ENCODE measurements around the gene REPIN1.
A peak's percentile ranks its signal among the peaks of the same experiment; 100 is the strongest.

The REPIN1 gene

DNA sequence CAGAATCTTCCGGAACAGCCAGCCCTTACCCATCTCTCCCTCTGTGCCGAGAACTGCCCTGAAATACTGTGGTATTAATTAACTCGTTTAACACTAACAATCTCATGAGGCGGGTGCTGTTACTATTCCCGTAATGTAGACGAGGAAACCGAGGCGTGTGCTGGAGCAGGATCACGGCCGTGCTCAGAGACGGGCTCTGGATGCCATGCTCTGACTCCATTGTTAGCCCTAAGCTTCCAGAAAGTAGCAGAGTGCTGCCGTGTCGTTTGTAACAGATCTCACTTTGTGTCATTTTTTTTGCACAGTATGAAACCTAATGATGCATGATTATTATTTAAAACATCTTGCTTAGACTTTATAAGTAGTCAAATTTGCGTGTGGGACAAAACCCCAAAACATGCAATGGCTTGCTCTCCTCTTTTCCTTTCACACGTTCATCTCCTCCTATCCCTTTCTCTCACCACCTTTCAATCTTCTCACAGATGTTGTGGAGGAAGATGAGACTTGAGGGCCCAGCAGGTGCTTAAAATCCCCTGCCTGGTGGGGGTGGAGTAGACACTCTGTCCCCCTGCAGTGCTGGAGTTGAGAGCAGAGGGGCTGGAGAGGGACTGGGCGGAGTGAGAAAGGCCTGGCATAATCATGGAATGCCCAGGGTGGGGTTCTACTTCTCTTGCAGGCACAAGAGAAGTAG lies 44.8 kb upstream of the REPIN1 start:
- peak overlapping the region; percentile 78 for H3K14ac ChIP-seq (ENCODE audit: low read length)
- peak overlapping the region; percentile 49 for H2BK5ac ChIP-seq (ENCODE audit: low read depth, low read length, poor library complexity)
- H2AK5ac ChIP-seq (ENCODE audit: low read length) = peak overlapping the region; percentile 84
- peaks cover 41% of the 10 kb centered on the region for H3K79me1 ChIP-seq (ENCODE audit: low read length)
- H2AFZ ChIP-seq (ENCODE audit: insufficient read depth, low read length, poor library complexity) = peak overlapping the region; percentile 67
- no peak overlapping the region for H3K4ac ChIP-seq (ENCODE audit: low read depth, low read length)
- no CpG with 5 or more reads among the region's 16 CpGs for WGBS (ENCODE audit: extremely low coverage, insufficient coverage, insufficient read length)
- H4K12ac ChIP-seq (ENCODE audit: low read depth, low read length) = peak overlapping the region; percentile 28
- peak overlapping the region; percentile 80 for H2BK12ac ChIP-seq (ENCODE audit: low read length)
- H4K91ac ChIP-seq (ENCODE audit: low read depth, low read length) = peak overlapping the region; percentile 57
- H3K9me3 ChIP-seq (ENCODE audit: insufficient read depth, low read depth, low read length) = peaks cover 3% of the 10 kb centered on the region
- H3K36me3 ChIP-seq (ENCODE audit: control insufficient read depth in 1 of 2, insufficient read depth in 2 of 2, low read length in 2 of 2) = no peaks in the 10 kb centered on the region
- peak overlapping the region; percentile 42 for H2BK120ac ChIP-seq (ENCODE audit: insufficient read depth, low read length, poor library complexity)
- peaks cover 24 to 29% of the 10 kb centered on the region in 2 experiments for H3K4me1 ChIP-seq (ENCODE audit: control insufficient read depth in 1 of 2, insufficient read depth in 2 of 2, low read length in 2 of 2)
- peak in 1 of 2 donors; percentile 43 for DNase-seq
- no peak overlapping the region for H3K4me3 ChIP-seq (ENCODE audit: low read depth, low read length)
- no peak overlapping the region for H3K23ac ChIP-seq (ENCODE audit: low read length)
- H3K27ac ChIP-seq (ENCODE audit: low read depth, low read length) = peak overlapping the region; percentile 62
- no peak overlapping the region for H3K9ac ChIP-seq (ENCODE audit: low read length)
- peaks cover 2% of the 10 kb centered on the region for H3K79me2 ChIP-seq (ENCODE audit: control insufficient read depth, insufficient read depth, low read length, poor library complexity)
- no peak overlapping the region for H3K4me2 ChIP-seq (ENCODE audit: low read length)
- no peaks in the 10 kb centered on the region for H3K27me3 ChIP-seq (ENCODE audit: insufficient read depth, low read length)
- H3K18ac ChIP-seq (ENCODE audit: low read length) = peak overlapping the region; percentile 11
- peak overlapping the region; percentile 63 for H4K8ac ChIP-seq (ENCODE audit: low read depth, low read length)

DNA sequence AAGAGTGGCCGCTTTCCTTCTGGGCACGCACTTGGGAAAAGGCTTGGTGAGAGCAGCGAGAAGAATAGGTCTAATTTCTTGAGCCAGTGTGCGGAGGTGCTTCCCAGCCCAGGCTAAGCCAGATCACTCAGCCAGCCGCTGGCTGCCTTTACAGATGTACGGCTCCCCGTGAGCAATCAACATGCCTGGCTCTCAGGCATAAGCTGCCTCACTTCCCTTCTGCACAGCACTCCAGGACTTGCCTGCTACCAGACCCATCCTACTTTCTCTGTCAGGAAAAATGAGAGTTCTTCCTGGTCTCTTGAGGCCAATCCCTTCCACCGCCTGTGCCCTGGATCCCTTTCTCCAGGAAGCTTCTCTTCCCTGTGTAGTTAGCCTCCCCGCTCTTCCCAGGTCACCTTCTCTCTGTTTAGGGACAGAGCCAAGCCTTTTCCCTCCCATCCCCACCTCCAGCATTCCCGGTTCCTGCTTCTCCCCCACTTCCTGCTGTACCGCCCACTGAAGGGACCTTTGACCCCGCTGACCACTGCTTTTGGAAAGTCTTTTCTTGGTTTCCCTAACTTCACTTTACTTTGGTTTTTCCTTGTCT lies 44.2 kb upstream of the REPIN1 start:
- H2BK120ac ChIP-seq (ENCODE audit: insufficient read depth, low read length, poor library complexity) = peak overlapping the region; percentile 42

DNA sequence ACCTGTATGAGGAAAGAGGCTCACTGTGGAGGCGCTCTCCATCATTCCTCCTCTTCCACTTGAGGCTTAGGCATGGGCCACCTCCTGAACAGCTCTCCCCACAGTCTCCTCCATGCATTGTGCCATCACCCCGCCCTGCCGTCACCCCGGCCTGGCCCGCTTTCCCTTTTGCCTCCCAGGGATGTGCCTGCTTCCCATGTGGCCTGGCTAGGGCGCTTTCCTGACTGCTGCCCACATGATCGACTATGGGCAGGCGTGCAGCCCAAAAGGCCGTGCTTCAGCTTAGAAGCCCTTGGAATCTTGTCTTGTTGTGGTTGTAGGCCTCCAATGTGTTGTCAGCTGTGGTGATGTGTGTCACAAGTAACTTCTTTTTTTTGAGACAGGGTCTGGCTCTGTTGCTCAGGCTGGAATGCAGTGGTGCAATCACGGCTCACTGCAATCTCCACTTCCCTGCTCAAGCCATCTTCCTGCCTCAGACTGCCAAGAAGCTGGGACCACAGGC lies 43.5 kb upstream of the REPIN1 start:
- H4K8ac ChIP-seq (ENCODE audit: low read depth, low read length) = peak overlapping the region; percentile 63
- H3K27ac ChIP-seq (ENCODE audit: low read depth, low read length) = peak overlapping the region; percentile 62
- H3K79me2 ChIP-seq (ENCODE audit: control insufficient read depth, insufficient read depth, low read length, poor library complexity) = peaks cover 2% of the 10 kb centered on the region
- H4K12ac ChIP-seq (ENCODE audit: low read depth, low read length) = no peak overlapping the region
- no peak overlapping the region for H3K23ac ChIP-seq (ENCODE audit: low read length)
- H3K14ac ChIP-seq (ENCODE audit: low read length) = peak overlapping the region; percentile 78
- H3K79me1 ChIP-seq (ENCODE audit: low read length) = peaks cover 37% of the 10 kb centered on the region
- H3K27me3 ChIP-seq (ENCODE audit: insufficient read depth, low read length) = no peaks in the 10 kb centered on the region
- no peak overlapping the region for H3K4me3 ChIP-seq (ENCODE audit: low read depth, low read length)
- H3K9me3 ChIP-seq (ENCODE audit: insufficient read depth, low read depth, low read length) = peaks cover 3% of the 10 kb centered on the region
- no peak overlapping the region for H2AFZ ChIP-seq (ENCODE audit: insufficient read depth, low read length, poor library complexity)
- peak overlapping the region; percentile 82 for H2BK12ac ChIP-seq (ENCODE audit: low read length)
- no peak overlapping the region for H3K4ac ChIP-seq (ENCODE audit: low read depth, low read length)
- H4K91ac ChIP-seq (ENCODE audit: low read depth, low read length) = peak overlapping the region; percentile 57
- H3K18ac ChIP-seq (ENCODE audit: low read length) = peak overlapping the region; percentile 63
- no peak overlapping the region for H3K9ac ChIP-seq (ENCODE audit: low read length)
- no CpG with 5 or more reads among the region's 10 CpGs for WGBS (ENCODE audit: extremely low coverage, insufficient coverage, insufficient read length)
- H2AK5ac ChIP-seq (ENCODE audit: low read length) = peak overlapping the region; percentile 54
- peak; percentile 21 to 45 for DNase-seq
- H3K4me2 ChIP-seq (ENCODE audit: low read length) = no peak overlapping the region
- H3K36me3 ChIP-seq (ENCODE audit: control insufficient read depth in 1 of 2, insufficient read depth in 2 of 2, low read length in 2 of 2) = no peaks in the 10 kb centered on the region
- peak overlapping the region; percentile 42 for H2BK120ac ChIP-seq (ENCODE audit: insufficient read depth, low read length, poor library complexity)
- H2BK5ac ChIP-seq (ENCODE audit: low read depth, low read length, poor library complexity) = peak overlapping the region; percentile 49
- H3K4me1 ChIP-seq (ENCODE audit: control insufficient read depth in 1 of 2, insufficient read depth in 2 of 2, low read length in 2 of 2) = peaks cover 27 to 31% of the 10 kb centered on the region in 2 experiments

More for the DNA sequence above, 44.2 kb upstream of the REPIN1 start:
- no peaks in the 10 kb centered on the region for H3K27me3 ChIP-seq (ENCODE audit: insufficient read depth, low read length)
- H3K23ac ChIP-seq (ENCODE audit: low read length) = no peak overlapping the region
- no peaks in the 10 kb centered on the region for H3K36me3 ChIP-seq (ENCODE audit: control insufficient read depth in 1 of 2, insufficient read depth in 2 of 2, low read length in 2 of 2)
- H3K79me2 ChIP-seq (ENCODE audit: control insufficient read depth, insufficient read depth, low read length, poor library complexity) = peaks cover 2% of the 10 kb centered on the region
- peaks cover 3% of the 10 kb centered on the region for H3K9me3 ChIP-seq (ENCODE audit: insufficient read depth, low read depth, low read length)
- H3K9ac ChIP-seq (ENCODE audit: low read length) = no peak overlapping the region
- H2BK12ac ChIP-seq (ENCODE audit: low read length) = peak overlapping the region; percentile 80
- H3K14ac ChIP-seq (ENCODE audit: low read length) = peak overlapping the region; percentile 78
- H2AK5ac ChIP-seq (ENCODE audit: low read length) = peak overlapping the region; percentile 35
- peak overlapping the region; percentile 28 for H4K12ac ChIP-seq (ENCODE audit: low read depth, low read length)
- peak overlapping the region; percentile 63 for H4K8ac ChIP-seq (ENCODE audit: low read depth, low read length)
- peaks cover 29 to 35% of the 10 kb centered on the region in 2 experiments for H3K4me1 ChIP-seq (ENCODE audit: control insufficient read depth in 1 of 2, insufficient read depth in 2 of 2, low read length in 2 of 2)
- WGBS (ENCODE audit: extremely low coverage, insufficient coverage, insufficient read length) = no CpG with 5 or more reads among the region's 12 CpGs
- peak overlapping the region; percentile 62 for H3K27ac ChIP-seq (ENCODE audit: low read depth, low read length)
- peak in 1 of 2 donors; percentile 28 for DNase-seq
- H3K79me1 ChIP-seq (ENCODE audit: low read length) = peaks cover 42% of the 10 kb centered on the region
- no peak overlapping the region for H3K4me2 ChIP-seq (ENCODE audit: low read length)
- peak overlapping the region; percentile 57 for H4K91ac ChIP-seq (ENCODE audit: low read depth, low read length)
- H2AFZ ChIP-seq (ENCODE audit: insufficient read depth, low read length, poor library complexity) = peak overlapping the region; percentile 67
- no peak overlapping the region for H3K4me3 ChIP-seq (ENCODE audit: low read depth, low read length)
- H3K4ac ChIP-seq (ENCODE audit: low read depth, low read length) = peak overlapping the region; percentile 31
- H3K18ac ChIP-seq (ENCODE audit: low read length) = peak overlapping the region; percentile 16
- H2BK5ac ChIP-seq (ENCODE audit: low read depth, low read length, poor library complexity) = peak overlapping the region; percentile 49

DNA sequence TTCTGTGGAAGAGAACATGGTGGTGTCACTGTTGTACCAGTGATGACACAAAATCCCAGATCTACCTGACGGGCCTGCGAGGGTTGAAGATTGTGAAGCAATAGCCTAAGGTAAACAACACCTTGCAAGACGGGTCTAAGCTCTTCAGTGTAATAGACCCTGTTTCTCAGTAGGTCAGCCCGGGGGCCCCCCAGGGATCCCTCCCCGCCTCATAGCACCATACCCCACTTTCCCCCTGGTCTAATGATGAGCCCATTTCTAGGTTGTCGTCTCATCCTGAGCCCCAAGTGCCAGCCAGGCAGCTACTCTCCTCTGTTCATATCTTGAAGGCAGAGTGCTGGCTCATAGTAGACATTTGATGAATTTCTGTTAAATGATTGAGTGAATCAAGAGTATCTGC lies 42.7 kb upstream of the REPIN1 start:
- Histone ChIP-seq H4K12ac (ENCODE audit: low read depth, low read length) (no peak overlapping the region), H3K4ac (ENCODE audit: low read depth, low read length) (no peak overlapping the region), H2AK5ac (ENCODE audit: low read length) (no peak overlapping the region), H2BK120ac (ENCODE audit: insufficient read depth, low read length, poor library complexity) (peak overlapping the region; percentile 56), H3K14ac (ENCODE audit: low read length) (no peak overlapping the region), H2BK12ac (ENCODE audit: low read length) (peak overlapping the region; percentile 63), H3K4me1 (ENCODE audit: control insufficient read depth in 1 of 2, insufficient read depth in 2 of 2, low read length in 2 of 2) (peaks cover 24% of the 10 kb centered on the region in 2 experiments), H3K27me3 (ENCODE audit: insufficient read depth, low read length) (no peaks in the 10 kb centered on the region), H3K79me1 (ENCODE audit: low read length) (peaks cover 34% of the 10 kb centered on the region), H3K9ac (ENCODE audit: low read length) (no peak overlapping the region), H3K36me3 (ENCODE audit: control insufficient read depth in 1 of 2, insufficient read depth in 2 of 2, low read length in 2 of 2) (no peaks in the 10 kb centered on the region), H4K91ac (ENCODE audit: low read depth, low read length) (no peak overlapping the region), H4K8ac (ENCODE audit: low read depth, low read length) (no peak overlapping the region), H3K4me2 (ENCODE audit: low read length) (no peak overlapping the region), H3K79me2 (ENCODE audit: control insufficient read depth, insufficient read depth, low read length, poor library complexity) (peaks cover 2% of the 10 kb centered on the region), H3K9me3 (ENCODE audit: insufficient read depth, low read depth, low read length) (peaks cover 3% of the 10 kb centered on the region), H3K4me3 (ENCODE audit: low read depth, low read length) (no peak overlapping the region), H2BK5ac (ENCODE audit: low read depth, low read length, poor library complexity) (no peak overlapping the region), H3K18ac (ENCODE audit: low read length) (no peak overlapping the region), H3K27ac (ENCODE audit: low read depth, low read length) (peak overlapping the region; percentile 24), H2AFZ (ENCODE audit: insufficient read depth, low read length, poor library complexity) (no peak overlapping the region), H3K23ac (ENCODE audit: low read length) (no peak overlapping the region)
- WGBS (ENCODE audit: extremely low coverage, insufficient coverage, insufficient read length) = no CpG with 5 or more reads among the region's 6 CpGs
- no peak for DNase-seq
